B cell (primary cell): Measurements from ENCODE around the gene OR52D1. TPM values are rescaled to one million over a fixed set of nuclear protein-coding genes. Genes with fewer than 3 reads are reported as not detected.

Experiments
- ATAC-seq: fragments of 200-7000 bp; cut with Tn5 transposase; one replicate; pipeline ENCODE4 v1.10.0; 2021; ENCODE audit warnings: low read depth, mild to moderate bottlenecking, moderate number of reproducible peaks, moderate library complexity
- CTCF ChIA-PET: fragments of 350-600 bp; sonication (Branson Sonifier 250); formaldehyde crosslinking; loops from one replicate; lab custom pipeline; 2021; ENCODE audit warnings: antibody characterized with exemption, inconsistent platforms; lab: Charles Lee
- POLR2A ChIA-PET: fragments of 350-600 bp; sonication (Branson Sonifier 250); formaldehyde crosslinking; loops from one replicate; lab custom pipeline; 2021; ENCODE audit warnings: antibody characterized with exemption; lab: Charles Lee
- DNase-seq: peaks from one replicate; pipeline ENCODE4 v3.0.0; 2013
- H2AFZ ChIP-seq: 2 replicates; pipeline ENCODE4 v1.6.1; 2012; ENCODE audit warnings: mild to moderate bottlenecking, low read depth, low read length; ENCODE audit not compliant: insufficient read depth, poor library complexity, severe bottlenecking
- H3K27ac ChIP-seq, 2 donors: 1 replicate in 1 of 2; 2 replicates in 1 of 2; pipeline ENCODE4 v1.5.1; 2012 to 2013; ENCODE audit warnings: low read length in 2 of 2, mild to moderate bottlenecking in 2 of 2, moderate library complexity in 1 of 2
- H3K27me3 ChIP-seq, 4 experiments: fragments of 200-600 bp in 1 of 4; sonication (generic) in 1 of 4; replicated peaks in 1 of 4; 1 replicate in 2 of 4; 2 replicates in 2 of 4; pipeline versions ENCODE4 v1.6.1 to v1.7.0; 2013 to 2016; ENCODE audit warnings: low read length in 3 of 4, mild to moderate bottlenecking in 2 of 4, mixed read lengths in 1 of 4, moderate library complexity in 1 of 4; ENCODE audit not compliant: insufficient read depth in 4 of 4, control insufficient read depth in 3 of 4; ENCODE audit errors: control extremely low read depth in 1 of 4
- H3K36me3 ChIP-seq, 2 experiments: replicated peaks in 1 of 2; 1 replicate in 1 of 2; 2 replicates in 1 of 2; pipeline versions ENCODE4 v1.6.1 to v1.7.1; 2013; ENCODE audit warnings: low read length in 1 of 2; ENCODE audit not compliant: insufficient read depth in 2 of 2, control insufficient read depth in 1 of 2; ENCODE audit errors: control extremely low read depth in 1 of 2, extremely low read depth in 1 of 2
- H3K4me1 ChIP-seq, 2 donors: fragments of 200-600 bp in 1 of 2; sonication (generic) in 1 of 2; 1 replicate in 1 of 2; 2 replicates in 1 of 2; pipeline versions ENCODE4 v1.5.1 to v1.6.1; 2013 to 2017; ENCODE audit warnings: low read length in 2 of 2; ENCODE audit not compliant: control insufficient read depth in 2 of 2, insufficient read depth in 2 of 2
- H3K4me2 ChIP-seq: replicated peaks from 2 replicates; pipeline ENCODE3; 2012; ENCODE audit warnings: mild to moderate bottlenecking, low read depth, low read length; ENCODE audit not compliant: poor library complexity, severe bottlenecking
- H3K4me3 ChIP-seq, 5 experiments: fragments of 200-600 bp in 1 of 5; sonication (generic) in 1 of 5; 1 replicate in 3 of 5; 2 replicates in 2 of 5; pipeline versions ENCODE4 v1.5.1 to v1.7.0; 2011 to 2016; ENCODE audit warnings: low read length in 4 of 5, mild to moderate bottlenecking in 4 of 5, low read depth in 2 of 5, control low read depth in 1 of 5, moderate library complexity in 1 of 5; ENCODE audit not compliant: insufficient read depth in 1 of 5; ENCODE audit errors: control extremely low read depth in 1 of 5, extremely low read depth in 1 of 5
- H3K79me2 ChIP-seq: fragments of 200-600 bp; sonication (generic); one replicate; pipeline ENCODE4 v1.6.0; 2016; ENCODE audit warnings: low read length; ENCODE audit not compliant: control insufficient read depth, insufficient read depth
- H3K9ac ChIP-seq: fragments of 200-600 bp; sonication (generic); 2 replicates; pipeline ENCODE4 v1.6.1; 2017; ENCODE audit warnings: mild to moderate bottlenecking, low read length, moderate library complexity
- H3K9me3 ChIP-seq, 3 donors: one replicate each; pipeline versions ENCODE4 v1.6.1 to v1.7.1; 2013; ENCODE audit warnings: low read length in 2 of 3; ENCODE audit not compliant: control insufficient read depth in 2 of 3, insufficient read depth in 1 of 3; ENCODE audit errors: control extremely low read depth in 1 of 3
- H4K20me1 ChIP-seq: 2 replicates; pipeline ENCODE4 v1.6.0; 2012; ENCODE audit warnings: mild to moderate bottlenecking, low read length; ENCODE audit not compliant: insufficient read depth, control insufficient read depth, poor library complexity, severe bottlenecking
- H3K27ac Mint-ChIP-seq: one replicate; pipeline ENCODE4 v1.8.0; 2021; ENCODE audit warnings: mixed read lengths
- H3K27me3 Mint-ChIP-seq: one replicate; pipeline ENCODE4 v1.8.0; 2021; ENCODE audit warnings: mixed read lengths
- H3K4me1 Mint-ChIP-seq: one replicate; pipeline ENCODE4 v1.8.0; 2021; ENCODE audit warnings: mixed read lengths
- H3K4me3 Mint-ChIP-seq: one replicate; pipeline ENCODE4 v1.8.0; 2021; ENCODE audit warnings: mixed read lengths
- H3K9me3 Mint-ChIP-seq: one replicate; pipeline ENCODE4 v1.8.0; 2022; ENCODE audit warnings: mixed read lengths; ENCODE audit not compliant: insufficient read depth
- EZH2 ChIP-seq: IDR thresholded peaks from 2 replicates; pipeline ENCODE4 v1.6.1; 2012; ENCODE audit warnings: borderline replicate concordance, low read depth, mild to moderate bottlenecking, moderate library complexity, low read length; ENCODE audit not compliant: insufficient read depth, poor library complexity, severe bottlenecking
- WGBS: methylation state at CpG from one replicate; pipeline ENCODE4 v1.1.5; 2013; ENCODE audit warnings: missing lambda C conversion rate; ENCODE audit not compliant: insufficient coverage; 5-methylcytosine and 5-hydroxymethylcytosine counted together
- intact Hi-C: fragments of 100-400 bp; cut with micrococcal nuclease; formaldehyde crosslinking; loops from one replicate; pipeline ENCODE4 v1.10.0; 2022
- polyA plus RNA-seq: library from polyadenylated mRNA; depleted of rRNA; stranded (reverse); fragments of >200 nt; gene quantifications from 2 replicates; pipeline ENCODE4 v1.2.3, GENCODE V29; 2012
- total RNA-seq, 2 donors: library from RNA; stranded (reverse); fragments of 120-200 nt in 1 of 2; gene quantifications; 1 replicate in 1 of 2; 2 replicates in 1 of 2; pipeline versions ENCODE4 v1.2.3 to v1.2.4, GENCODE V29; 2013 to 2022
- TF ChIP-seq, protein P1 (sequence below): fragments of 200-600 bp; IDR thresholded peaks from one replicate; pipeline ENCODE4 v1.8.0; 2022; ENCODE audit warnings: antibody characterized with exemption, mild to moderate bottlenecking

The OR52D1 gene
- total and polyA plus RNA-seq, 2 donors (not counting 1 experiment from before 2014, with no cell fraction given), result not detected

DNA sequence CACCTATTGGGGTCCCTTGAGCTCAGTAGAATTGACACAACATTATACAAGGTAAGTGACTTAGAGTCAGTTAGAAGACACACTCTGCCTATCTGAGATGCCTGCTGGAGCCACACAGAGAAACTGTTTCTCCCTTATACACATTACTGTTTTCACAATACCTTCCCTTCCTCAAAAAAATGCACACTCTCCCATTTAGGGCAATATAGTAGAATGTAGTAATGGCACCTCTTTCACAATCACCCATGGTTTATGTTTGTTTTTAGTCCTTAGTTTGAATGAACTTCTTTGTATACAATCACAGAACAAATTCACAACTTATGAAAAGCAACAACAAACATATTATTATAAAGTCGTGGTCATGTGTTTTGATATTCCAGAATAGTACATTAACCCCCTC lies 45.6 kb downstream of the OR52D1 start:
- H3K4me3 Mint-ChIP-seq, result no peak overlapping the region
- TF ChIP-seq, protein P1, sequence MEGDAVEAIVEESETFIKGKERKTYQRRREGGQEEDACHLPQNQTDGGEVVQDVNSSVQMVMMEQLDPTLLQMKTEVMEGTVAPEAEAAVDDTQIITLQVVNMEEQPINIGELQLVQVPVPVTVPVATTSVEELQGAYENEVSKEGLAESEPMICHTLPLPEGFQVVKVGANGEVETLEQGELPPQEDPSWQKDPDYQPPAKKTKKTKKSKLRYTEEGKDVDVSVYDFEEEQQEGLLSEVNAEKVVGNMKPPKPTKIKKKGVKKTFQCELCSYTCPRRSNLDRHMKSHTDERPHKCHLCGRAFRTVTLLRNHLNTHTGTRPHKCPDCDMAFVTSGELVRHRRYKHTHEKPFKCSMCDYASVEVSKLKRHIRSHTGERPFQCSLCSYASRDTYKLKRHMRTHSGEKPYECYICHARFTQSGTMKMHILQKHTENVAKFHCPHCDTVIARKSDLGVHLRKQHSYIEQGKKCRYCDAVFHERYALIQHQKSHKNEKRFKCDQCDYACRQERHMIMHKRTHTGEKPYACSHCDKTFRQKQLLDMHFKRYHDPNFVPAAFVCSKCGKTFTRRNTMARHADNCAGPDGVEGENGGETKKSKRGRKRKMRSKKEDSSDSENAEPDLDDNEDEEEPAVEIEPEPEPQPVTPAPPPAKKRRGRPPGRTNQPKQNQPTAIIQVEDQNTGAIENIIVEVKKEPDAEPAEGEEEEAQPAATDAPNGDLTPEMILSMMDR, result no peak
- TF ChIP-seq EZH2, result no peak
- H2AFZ ChIP-seq, result no peak overlapping the region
- no peaks in the 10 kb centered on the region for H3K27me3 ChIP-seq
- no peaks in the 10 kb centered on the region for H3K4me1 Mint-ChIP-seq
- no peaks in the 10 kb centered on the region for H4K20me1 ChIP-seq
- ATAC-seq, result no peak
- peaks cover 9% of the 10 kb centered on the region for H3K27me3 Mint-ChIP-seq
- H3K4me3 ChIP-seq, result no peak overlapping the region
- H3K36me3 ChIP-seq, result no peaks in the 10 kb centered on the region
- no CpG with 5 or more reads among the region's 1 CpG for WGBS
- DNase-seq, result no peak
- H3K4me2 ChIP-seq, result no peak overlapping the region
- ChIA-PET CTCF (no interaction called here), POLR2A (no interaction called here)
- H3K9me3 Mint-ChIP-seq, result no peaks in the 10 kb centered on the region
- peaks cover 0 to 4% (median 0%) of the 10 kb centered on the region in 3 donors for H3K9me3 ChIP-seq
- intact Hi-C loops, result no loop called here
- H3K27ac Mint-ChIP-seq, result no peak overlapping the region
- no peaks in the 10 kb centered on the region for H3K79me2 ChIP-seq
- H3K9ac ChIP-seq, result no peak overlapping the region
- H3K27ac ChIP-seq, result no peak overlapping the region
- no peaks in the 10 kb centered on the region for H3K4me1 ChIP-seq

DNA sequence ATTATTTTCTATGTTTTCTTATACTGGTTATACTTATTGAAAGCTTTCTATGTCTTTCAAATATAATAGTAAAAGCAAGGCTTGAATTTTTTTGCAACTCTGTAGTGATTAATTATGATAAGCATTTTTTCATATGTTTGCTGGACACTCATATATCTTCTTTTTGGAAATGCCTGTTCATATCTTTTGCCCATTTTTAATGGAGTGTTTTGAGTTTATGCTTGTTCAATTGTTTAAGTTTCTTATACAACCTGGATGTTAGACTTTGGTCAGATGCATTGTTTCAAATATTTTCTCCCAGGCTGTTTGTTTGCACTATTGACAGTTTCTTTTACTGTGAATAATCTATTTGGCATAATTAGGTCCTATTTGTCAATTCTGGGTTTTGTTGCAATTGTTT lies 48.0 kb downstream of the OR52D1 start:
- H4K20me1 ChIP-seq, result no peaks in the 10 kb centered on the region
- H2AFZ ChIP-seq, result no peak overlapping the region
- intact Hi-C loops, result no loop called here
- Mint-ChIP-seq H3K4me3 (no peak overlapping the region), H3K4me1 (no peaks in the 10 kb centered on the region), H3K27me3 (peaks cover 12% of the 10 kb centered on the region), H3K9me3 (no peaks in the 10 kb centered on the region), H3K27ac (no peak overlapping the region)
- H3K79me2 ChIP-seq, result no peaks in the 10 kb centered on the region
- H3K27ac ChIP-seq, result no peak overlapping the region
- no peak overlapping the region for H3K4me2 ChIP-seq
- no peak for ATAC-seq
- no peaks in the 10 kb centered on the region for H3K27me3 ChIP-seq
- H3K9me3 ChIP-seq, result peaks cover 0 to 4% (median 1%) of the 10 kb centered on the region in 3 donors
- no peak for TF ChIP-seq EZH2
- TF ChIP-seq, protein P1, result no peak
- H3K4me3 ChIP-seq, result no peak overlapping the region
- no peak for DNase-seq
- ChIA-PET POLR2A (no interaction called here), CTCF (no interaction called here)
- no peaks in the 10 kb centered on the region for H3K4me1 ChIP-seq
- H3K9ac ChIP-seq, result no peak overlapping the region
- H3K36me3 ChIP-seq, result no peaks in the 10 kb centered on the region

Other genes starting within 250 kb of the OR52D1 start
- not detected in 2 replicates for gene HBG1, start 238.8 kb upstream of the OR52D1 start, total RNA-seq
- gene HBG1, start 238.8 kb upstream of the OR52D1 start, polyA plus RNA-seq, result not detected in 2 replicates
- not detected in 2 replicates for gene HBG2, start 233.9 kb upstream of the OR52D1 start, total RNA-seq
- 0.89 TPM in 1 of 2 replicates, not detected in the other for gene HBG2, start 233.9 kb upstream of the OR52D1 start, polyA plus RNA-seq
- gene HBE1, start 218.7 kb upstream of the OR52D1 start, total RNA-seq, result not detected in 2 replicates
- gene HBE1, start 218.7 kb upstream of the OR52D1 start, polyA plus RNA-seq, result not detected in 2 replicates
- not detected in 2 replicates for gene OR51B4, start 186.7 kb upstream of the OR52D1 start, total RNA-seq
- gene OR51B4, start 186.7 kb upstream of the OR52D1 start, polyA plus RNA-seq, result 0.21 TPM in 1 of 2 replicates, not detected in the other
- not detected in 2 replicates for gene OR51B2, start 164.4 kb upstream of the OR52D1 start, total RNA-seq
- not detected in 2 replicates for gene OR51B2, start 164.4 kb upstream of the OR52D1 start, polyA plus RNA-seq
- gene OR51B5, start 145.2 kb upstream of the OR52D1 start, total RNA-seq, result 0.66 and 0.67 TPM in 2 replicates
- not detected in 2 replicates for gene OR51B5, start 145.2 kb upstream of the OR52D1 start, polyA plus RNA-seq
- not detected in 2 replicates for gene OR51B6, start 137.2 kb upstream of the OR52D1 start, total RNA-seq
- gene OR51B6, start 137.2 kb upstream of the OR52D1 start, polyA plus RNA-seq, result not detected in 2 replicates
- gene OR51M1, start 104.9 kb upstream of the OR52D1 start, total RNA-seq, result not detected in 2 replicates
- gene OR51M1, start 104.9 kb upstream of the OR52D1 start, polyA plus RNA-seq, result not detected in 2 replicates
- gene OR51Q1, start 66.6 kb upstream of the OR52D1 start, total RNA-seq, result not detected in 2 replicates
- not detected in 2 replicates for gene OR51Q1, start 66.6 kb upstream of the OR52D1 start, polyA plus RNA-seq
- not detected in 2 replicates for gene OR51I1, start 47.2 kb upstream of the OR52D1 start, total RNA-seq
- gene OR51I1, start 47.2 kb upstream of the OR52D1 start, polyA plus RNA-seq, result 0.30 and 0.31 TPM in 2 replicates
- not detected in 2 replicates for gene OR51I2, start 39.4 kb upstream of the OR52D1 start, total RNA-seq
- gene OR51I2, start 39.4 kb upstream of the OR52D1 start, polyA plus RNA-seq, result not detected in 2 replicates
- gene UBQLN3, start 21.3 kb downstream of the OR52D1 start, total RNA-seq, result 0.46 and 0.59 TPM in 2 replicates
- gene UBQLN3, start 21.3 kb downstream of the OR52D1 start, polyA plus RNA-seq, result not detected in 2 replicates
- gene UBQLNL, start 28.0 kb downstream of the OR52D1 start, total RNA-seq, result 1.3 and 1.4 TPM in 2 replicates
- 1.8 and 1.9 TPM in 2 replicates for gene UBQLNL, start 28.0 kb downstream of the OR52D1 start, polyA plus RNA-seq
- gene OR52H1, start 59.9 kb downstream of the OR52D1 start, total RNA-seq, result 0.37 and 0.49 TPM in 2 replicates
- gene OR52H1, start 59.9 kb downstream of the OR52D1 start, polyA plus RNA-seq, result 0.15 TPM in 1 of 2 replicates, not detected in the other
- not detected in 2 replicates for gene OR52B6, start 92.2 kb downstream of the OR52D1 start, total RNA-seq
- not detected in 2 replicates for gene OR52B6, start 92.2 kb downstream of the OR52D1 start, polyA plus RNA-seq
- 0.10 TPM in 1 of 2 replicates, not detected in the other for gene TRIM6, start 108.0 kb downstream of the OR52D1 start, total RNA-seq
- gene TRIM6, start 108.0 kb downstream of the OR52D1 start, polyA plus RNA-seq, result not detected in 2 replicates
- 24.1 and 29.1 TPM in 2 replicates for gene TRIM34, start 136.3 kb downstream of the OR52D1 start, total RNA-seq
- 19.9 and 21.9 TPM in 2 replicates for gene TRIM34, start 136.3 kb downstream of the OR52D1 start, polyA plus RNA-seq
- 35.2 and 39.5 TPM in 2 replicates for gene TRIM5, start 196.4 kb downstream of the OR52D1 start, total RNA-seq
- 10.1 and 10.4 TPM in 2 replicates for gene TRIM5, start 196.4 kb downstream of the OR52D1 start, polyA plus RNA-seq
- gene TRIM22, start 201.1 kb downstream of the OR52D1 start, total RNA-seq, result 370 and 388 TPM in 2 replicates
- 255 and 367 TPM in 2 replicates for gene TRIM22, start 201.1 kb downstream of the OR52D1 start, polyA plus RNA-seq
- 1.2 and 1.4 TPM in 2 replicates for gene OR56B1, start 247.8 kb downstream of the OR52D1 start, total RNA-seq
- 0.36 and 0.61 TPM in 2 replicates for gene OR56B1, start 247.8 kb downstream of the OR52D1 start, polyA plus RNA-seq